Neural progenitor cell (in vitro differentiated cells): ENCODE results near the gene GPR85. TPM values are rescaled to one million over a fixed set of nuclear protein-coding genes. Genes with fewer than 3 reads are reported as not detected.
A peak's percentile ranks its signal among the peaks of the same experiment; 100 is the strongest.
"Not testable (repeated sequence)": the region's sequence is repeated elsewhere in the genome, so short reads cannot be mapped to it uniquely, and the experiment has no call there.

Experiments
- DNase-seq: peaks from one replicate; pipeline ENCODE4 v3.0.0-alpha.2; 2016; ENCODE audit warnings: low spot score
- H2AFZ ChIP-seq: fragments of 200-600 bp; sonication (generic); replicated peaks from 2 replicates; pipeline ENCODE4 v1.6.1; 2016; ENCODE audit warnings: antibody characterized with exemption
- H3F3A ChIP-seq: fragments of 200-600 bp; sonication (generic); 2 replicates; pipeline ENCODE4 v1.6.1; 2016; ENCODE audit warnings: antibody characterized with exemption, low read depth
- H3K27ac ChIP-seq: fragments of 200-600 bp; sonication (generic); 2 replicates; pipeline ENCODE4 v1.5.1; 2016; ENCODE audit warnings: mild to moderate bottlenecking
- H3K27me3 ChIP-seq: fragments of 200-600 bp; sonication (generic); 2 replicates; pipeline ENCODE4 v1.6.1; 2016; ENCODE audit warnings: mild to moderate bottlenecking, moderate library complexity
- H3K36me3 ChIP-seq: fragments of 200-600 bp; sonication (generic); 2 replicates; pipeline ENCODE4 v1.5.1; 2016
- H3K4me1 ChIP-seq: fragments of 200-600 bp; sonication (generic); 2 replicates; pipeline ENCODE4 v1.6.1; 2016; ENCODE audit warnings: mixed run types
- H3K4me2 ChIP-seq: fragments of 200-600 bp; sonication (generic); 2 replicates; pipeline ENCODE4 v1.6.1; 2016
- H3K4me3 ChIP-seq: fragments of 200-600 bp; sonication (generic); 2 replicates; pipeline ENCODE4 v1.5.1; 2016
- H3K79me2 ChIP-seq: fragments of 200-600 bp; sonication (generic); 2 replicates; pipeline ENCODE4 v1.6.1; 2016; ENCODE audit warnings: low read depth
- H3K9ac ChIP-seq: fragments of 200-600 bp; sonication (generic); 2 replicates; pipeline ENCODE4 v1.6.1; 2016
- H3K9me3 ChIP-seq: fragments of 200-600 bp; sonication (generic); 2 replicates; pipeline ENCODE4 v1.5.1; 2016; ENCODE audit warnings: low read depth
- H4K20me1 ChIP-seq: fragments of 200-600 bp; sonication (generic); 2 replicates; pipeline ENCODE4 v1.6.1; 2016; ENCODE audit warnings: low read depth
- H3K27ac Mint-ChIP-seq: 3 replicates; pipeline ENCODE4 v1.8.0; 2021; ENCODE audit warnings: mixed read lengths
- H3K27me3 Mint-ChIP-seq: 2 replicates; pipeline ENCODE4 v1.8.0; 2022; ENCODE audit warnings: low read depth, mild to moderate bottlenecking, inconsistent platforms, moderate library complexity, mixed read lengths; ENCODE audit not compliant: insufficient read depth
- H3K36me3 Mint-ChIP-seq: 3 replicates; pipeline ENCODE4 v1.8.0; 2021; ENCODE audit warnings: mixed read lengths
- H3K4me1 Mint-ChIP-seq: 3 replicates; pipeline ENCODE4 v1.8.0; 2021; ENCODE audit warnings: mixed read lengths
- H3K4me3 Mint-ChIP-seq: 3 replicates; pipeline ENCODE4 v1.8.0; 2021; ENCODE audit warnings: mild to moderate bottlenecking, moderate library complexity, mixed read lengths
- H3K9me3 Mint-ChIP-seq: 3 replicates; pipeline ENCODE4 v1.8.0; 2020; ENCODE audit warnings: mixed read lengths
- CTCF ChIP-seq: fragments of 200-600 bp; sonication (generic); IDR thresholded peaks from 2 replicates; pipeline ENCODE4 v1.5.1; 2017; ENCODE audit warnings: antibody characterized with exemption, mild to moderate bottlenecking
- EZH2 ChIP-seq: fragments of 200-600 bp; sonication (generic); IDR thresholded peaks from 2 replicates; pipeline ENCODE4 v1.6.1; 2017; ENCODE audit warnings: antibody characterized with exemption, mild to moderate bottlenecking, moderate library complexity
- EZH2phosphoT487 ChIP-seq: fragments of 200-600 bp; sonication (generic); IDR thresholded peaks from 2 replicates; pipeline ENCODE4 v1.6.1; 2017; ENCODE audit warnings: antibody characterized with exemption
- total RNA-seq: library from RNA; depleted of rRNA; stranded (reverse); fragments of >200 nt; gene quantifications from 2 replicates; pipeline ENCODE4 v1.2.3, GENCODE V29; 2015; ENCODE audit warnings: low replicate concordance

Gene GPR85
- total RNA-seq, 1 donor from 2014 or later = 3.0 TPM

DNA sequence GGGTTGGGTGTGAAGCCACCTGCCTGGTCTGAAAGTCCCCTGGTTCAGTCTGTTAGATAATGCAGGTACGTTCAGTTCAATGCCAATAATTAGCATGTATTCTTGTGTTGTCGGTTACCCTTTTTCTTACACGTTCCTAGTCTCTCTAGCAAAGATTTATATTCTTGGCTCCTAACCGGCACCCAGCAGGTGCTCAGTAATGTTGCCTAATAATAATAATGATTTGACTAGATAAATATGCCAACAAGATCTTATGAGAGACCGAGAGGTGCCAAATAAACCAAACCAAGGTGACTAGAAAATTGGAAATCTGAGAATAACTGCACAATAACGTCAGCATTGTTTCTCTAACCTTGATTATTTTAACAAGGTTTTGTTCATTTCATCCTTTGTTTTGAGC lies 32.8 kb upstream of the GPR85 start:
- H3K9ac ChIP-seq = no peak overlapping the region
- no peak overlapping the region for H3K27ac ChIP-seq
- H3K27me3 Mint-ChIP-seq = no peaks in the 10 kb centered on the region
- TF ChIP-seq CTCF = no peak
- no peak for TF ChIP-seq EZH2
- TF ChIP-seq EZH2phosphoT487 = no peak
- H2AFZ ChIP-seq = peak overlapping the region; percentile 28
- no peaks in the 10 kb centered on the region for H3K9me3 ChIP-seq
- peaks cover 44% of the 10 kb centered on the region for H3K27me3 ChIP-seq
- H3K4me1 Mint-ChIP-seq = peaks cover 15% of the 10 kb centered on the region
- peaks cover 8% of the 10 kb centered on the region for H3K4me1 ChIP-seq
- no peaks in the 10 kb centered on the region for H3F3A ChIP-seq
- H3K36me3 Mint-ChIP-seq = peaks cover 9% of the 10 kb centered on the region
- H3K36me3 ChIP-seq = no peaks in the 10 kb centered on the region
- H3K79me2 ChIP-seq = peaks cover 15% of the 10 kb centered on the region
- no peak overlapping the region for H3K4me2 ChIP-seq
- H3K4me3 Mint-ChIP-seq = peak overlapping the region; percentile 92
- H3K27ac Mint-ChIP-seq = no peak overlapping the region
- DNase-seq = no peak
- H4K20me1 ChIP-seq = no peaks in the 10 kb centered on the region
- no peaks in the 10 kb centered on the region for H3K9me3 Mint-ChIP-seq
- H3K4me3 ChIP-seq = no peak overlapping the region

GRCh38 chr7:113118074-113118959 lies 31.7 kb upstream of the GPR85 start, which contains the start of gene SMIM30:
Gene SMIM30 (minus strand): TSS chr7:113118554. CDS start chr7:113117578, 976 bp downstream.
- Histone ChIP-seq H3F3A (no peaks in the 10 kb centered on the region), H3K4me3 (peak within 1 kb of the TSS; percentile 90), H3K79me2 (peaks cover 15% of the 10 kb centered on the region), H3K4me1 (peaks cover 8% of the 10 kb centered on the region), H3K27me3 (peaks cover 43% of the 10 kb centered on the region), H3K36me3 (no peaks in the 10 kb centered on the region), H3K9me3 (no peaks in the 10 kb centered on the region), H4K20me1 (no peaks in the 10 kb centered on the region), H3K4me2 (peak within 1 kb of the TSS; percentile 91), H3K9ac (peak within 1 kb of the TSS; percentile 59), H2AFZ (peak within 1 kb of the TSS; percentile 83), H3K27ac (no peak within 1 kb of the TSS)
- Mint-ChIP-seq H3K4me3 (peak within 1 kb of the TSS; percentile 92), H3K36me3 (peaks cover 10% of the 10 kb centered on the region), H3K9me3 (no peaks in the 10 kb centered on the region), H3K27ac (peak within 1 kb of the TSS; percentile 10), H3K4me1 (peaks cover 15% of the 10 kb centered on the region), H3K27me3 (no peaks in the 10 kb centered on the region)
- TF ChIP-seq CTCF (no peak), EZH2phosphoT487 (no peak), EZH2 (no peak)
- peak; percentile 93 for DNase-seq

- not testable (repeated sequence) for H3K4me1 ChIP-seq, H2AFZ ChIP-seq, H3K27me3 Mint-ChIP-seq, H4K20me1 ChIP-seq, H3K27ac ChIP-seq, H3K9me3 ChIP-seq, H3K9me3 Mint-ChIP-seq, H3F3A ChIP-seq, H3K36me3 ChIP-seq, DNase-seq, H3K27ac Mint-ChIP-seq
- Histone ChIP-seq H3K79me2 (peaks cover 15% of the 10 kb centered on the region), H3K4me2 (peak overlapping the region; percentile 91), H3K4me3 (peak overlapping the region; percentile 90), H3K9ac (peak overlapping the region; percentile 59), H3K27me3 (peaks cover 35% of the 10 kb centered on the region)
- Mint-ChIP-seq H3K4me1 (peaks cover 15% of the 10 kb centered on the region), H3K4me3 (peak overlapping the region; percentile 92), H3K36me3 (peaks cover 10% of the 10 kb centered on the region)
Observed at GRCh38 chr7:113117374-113117774, 30.7 kb upstream of the GPR85 start.

DNA sequence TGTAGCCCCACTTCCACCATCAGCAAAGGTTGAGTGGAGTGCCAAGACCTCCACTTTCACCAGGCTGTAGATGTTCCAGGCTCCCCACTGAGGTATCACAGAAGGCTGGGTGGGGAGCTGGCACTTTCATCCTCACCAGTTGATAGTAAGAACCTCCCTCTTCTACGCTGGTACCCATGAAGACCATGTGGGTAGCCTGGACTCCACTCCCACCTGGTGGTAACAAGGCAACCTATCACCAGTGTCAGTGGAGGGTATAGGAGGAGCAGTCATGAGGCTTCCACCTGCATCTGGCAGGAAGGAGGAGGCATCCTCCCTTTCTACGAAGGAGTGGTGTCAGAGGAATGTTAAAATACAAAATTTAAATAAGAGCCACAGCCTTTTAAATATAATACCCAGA lies 27.3 kb upstream of the GPR85 start:
- peak; percentile 41 for DNase-seq
- H3K4me1 ChIP-seq = peaks cover 8% of the 10 kb centered on the region
- TF ChIP-seq CTCF (peak; percentile 45), EZH2phosphoT487 (no peak), EZH2 (no peak)
- Mint-ChIP-seq H3K4me3 (no peak overlapping the region), H3K27ac (no peak overlapping the region), H3K9me3 (no peaks in the 10 kb centered on the region), H3K36me3 (peaks cover 10% of the 10 kb centered on the region), H3K4me1 (peaks cover 14% of the 10 kb centered on the region), H3K27me3 (no peaks in the 10 kb centered on the region)
- H3K4me3 ChIP-seq = no peak overlapping the region
- H3K27ac ChIP-seq = no peak overlapping the region
- H3K79me2 ChIP-seq = peaks cover 15% of the 10 kb centered on the region
- H3K9me3 ChIP-seq = no peaks in the 10 kb centered on the region
- H3K36me3 ChIP-seq = no peaks in the 10 kb centered on the region
- H3F3A ChIP-seq = no peaks in the 10 kb centered on the region
- no peaks in the 10 kb centered on the region for H4K20me1 ChIP-seq
- H3K4me2 ChIP-seq = no peak overlapping the region
- no peak overlapping the region for H3K9ac ChIP-seq
- H3K27me3 ChIP-seq = peaks cover 2% of the 10 kb centered on the region
- no peak overlapping the region for H2AFZ ChIP-seq
